Measurements from ENCODE around the gene RYK.

The RYK gene

GRCh38 chr3:134148534-134148933 is 102.1 kb downstream of the RYK start:
- DNase-seq (ENCODE audit: low spot score): no peak

GRCh38 chr3:134147411-134147810 is 103.2 kb downstream of the RYK start:
- no peak for DNase-seq (ENCODE audit: low spot score)

- no peak for DNase-seq (ENCODE audit: low spot score)
Measured at GRCh38 chr3:134146666-134147065, 104.0 kb downstream of the RYK start.

GRCh38 chr3:134145183-134145582 is 105.5 kb downstream of the RYK start:
- DNase-seq (ENCODE audit: low spot score): no peak

- DNase-seq (ENCODE audit: low spot score): no peak
Measured at GRCh38 chr3:134144694-134145093, 106.0 kb downstream of the RYK start.

- no peak for DNase-seq (ENCODE audit: low spot score)
Measured at GRCh38 chr3:134143828-134144401, 106.7 kb downstream of the RYK start.

GRCh38 chr3:134136604-134137003 is 114.1 kb downstream of the RYK start:
- no peak for DNase-seq (ENCODE audit: low spot score)

- DNase-seq (ENCODE audit: low spot score): no peak
Measured at GRCh38 chr3:134134698-134135415, 115.8 kb downstream of the RYK start.

GRCh38 chr3:134134240-134134639 is 116.4 kb downstream of the RYK start:
- no peak for DNase-seq (ENCODE audit: low spot score)

- DNase-seq (ENCODE audit: low spot score): no peak
Measured at GRCh38 chr3:134132961-134133360, 117.7 kb downstream of the RYK start.

- no peak for DNase-seq (ENCODE audit: low spot score)
Measured at GRCh38 chr3:134126153-134126552, 124.5 kb downstream of the RYK start.

- no peak for DNase-seq (ENCODE audit: low spot score)
Measured at GRCh38 chr3:134114726-134115125, 135.9 kb downstream of the RYK start.

GRCh38 chr3:134111616-134112015 is 139.0 kb downstream of the RYK start:
- DNase-seq (ENCODE audit: low spot score): no peak

GRCh38 chr3:134110963-134111362 is 139.7 kb downstream of the RYK start:
- no peak for DNase-seq (ENCODE audit: low spot score)

All from ecto neural progenitor cell (in vitro differentiated cells).